GM06990 (cell line): ENCODE data around the gene KIF5A.
"Not testable (repeated sequence)": the region's sequence is repeated elsewhere in the genome, so short reads cannot be mapped to it uniquely, and the experiment has no call there.

Experiments
- DNase-seq: peaks from one replicate; pipeline ENCODE4 v3.0.0-alpha.2; 2011; ENCODE audit not compliant: insufficient read length; ENCODE audit errors: extremely low read depth
- H3K27me3 ChIP-seq: replicated peaks from 2 replicates; pipeline ENCODE4 v1.6.0; 2011; ENCODE audit warnings: low read length; ENCODE audit not compliant: control insufficient read depth, insufficient read depth
- H3K36me3 ChIP-seq: 2 replicates; pipeline ENCODE4 v1.5.1; 2011; ENCODE audit warnings: low read length; ENCODE audit not compliant: control insufficient read depth, insufficient read depth
- H3K4me3 ChIP-seq: replicated peaks from 2 replicates; pipeline ENCODE4 v1.5.1; 2011; ENCODE audit warnings: low read depth, mild to moderate bottlenecking, control low read depth, low read length
- CTCF ChIP-seq: IDR thresholded peaks from 2 replicates; pipeline ENCODE4 v1.5.1; 2011; ENCODE audit warnings: low read length, control low read depth, mild to moderate bottlenecking, inconsistent platforms; ENCODE audit not compliant: insufficient read depth, poor library complexity, severe bottlenecking

KIF5A gene

GRCh38 chr12:57512665-57513064 lies 37.2 kb upstream of the KIF5A start:
- Histone ChIP-seq H3K4me3 (no peak overlapping the region), H3K27me3 (no peaks in the 10 kb centered on the region), H3K36me3 (peaks cover 34% of the 10 kb centered on the region)
- no peak for TF ChIP-seq CTCF
- no peak for DNase-seq

GRCh38 chr12:57513266-57513665 lies 36.6 kb upstream of the KIF5A start:
- no peak for TF ChIP-seq CTCF
- peaks cover 38% of the 10 kb centered on the region for H3K36me3 ChIP-seq
- H3K27me3 ChIP-seq, result no peaks in the 10 kb centered on the region
- no peak for DNase-seq
- no peak overlapping the region for H3K4me3 ChIP-seq

- not testable (repeated sequence) for DNase-seq, H3K27me3 ChIP-seq, H3K4me3 ChIP-seq
- peaks cover 38% of the 10 kb centered on the region for H3K36me3 ChIP-seq
Observed at GRCh38 chr12:57513677-57514076, 36.2 kb upstream of the KIF5A start.

GRCh38 chr12:57514246-57514645 lies 35.6 kb upstream of the KIF5A start:
- not testable (repeated sequence) for DNase-seq, H3K27me3 ChIP-seq, H3K4me3 ChIP-seq
- peaks cover 38% of the 10 kb centered on the region for H3K36me3 ChIP-seq

- Histone ChIP-seq H3K36me3 (peaks cover 39% of the 10 kb centered on the region), H3K27me3 (no peaks in the 10 kb centered on the region), H3K4me3 (no peak overlapping the region)
- DNase-seq, result no peak
- no peak for TF ChIP-seq CTCF
Observed at GRCh38 chr12:57514720-57515407, 35.0 kb upstream of the KIF5A start.

GRCh38 chr12:57515408-57515933 lies 34.4 kb upstream of the KIF5A start:
- H3K4me3 ChIP-seq, result no peak overlapping the region
- peaks cover 39% of the 10 kb centered on the region for H3K36me3 ChIP-seq
- DNase-seq, result no peak
- no peaks in the 10 kb centered on the region for H3K27me3 ChIP-seq
- no peak for TF ChIP-seq CTCF
